IMR-90 (cell line): ENCODE data around the gene SESN3. TPM values are rescaled to one million over a fixed set of nuclear protein-coding genes. Genes with fewer than 3 reads are reported as not detected.

Source experiments
- ATAC-seq: fragments of 200-7000 bp; cut with Tn5 transposase; 2 replicates; pipeline ENCODE4 v1.9.1; 2020; ENCODE audit warnings: low read depth, mild to moderate bottlenecking, moderate library complexity
- BruUV-seq: library from RNA; stranded (reverse); fragments of 400-500 nt; replicated peaks from 2 replicates; lab custom pipeline; 2021; lab: Mats Ljungman, UMichigan
- CTCF ChIA-PET: fragments of 300-600 bp; formaldehyde crosslinking; extraction: SDS; loops from one replicate; lab custom pipeline; 2021; ENCODE audit warnings: antibody characterized with exemption; lab: Yijun Ruan, JAX
- POLR2A ChIA-PET: fragments of 300-600 bp; sonication (Branson Sonifier 250); formaldehyde crosslinking; loops from one replicate; lab custom pipeline; 2022; ENCODE audit warnings: antibody characterized with exemption; ENCODE audit not compliant: unreplicated experiment; lab: Charles Lee
- DNase-seq: peaks from one replicate; pipeline ENCODE4 v3.0.0; 2013
- H2AFZ ChIP-seq: replicated peaks from 2 replicates; pipeline ENCODE3; 2013; ENCODE audit warnings: low read length, mild to moderate bottlenecking; ENCODE audit not compliant: poor library complexity
- H2AK5ac ChIP-seq: 2 replicates; pipeline ENCODE4 v1.6.1; 2013; ENCODE audit warnings: low read depth, low read length, inconsistent platforms
- H2AK9ac ChIP-seq: replicated peaks from 2 replicates; pipeline ENCODE3; 2013; ENCODE audit warnings: mild to moderate bottlenecking, low read depth, low read length, moderate library complexity; ENCODE audit not compliant: poor library complexity
- H2BK120ac ChIP-seq: 2 replicates; pipeline ENCODE4 v1.6.1; 2013; ENCODE audit warnings: low read depth, low read length, inconsistent platforms
- H2BK15ac ChIP-seq: 3 replicates; pipeline ENCODE4 v1.6.1; 2013; ENCODE audit warnings: low read depth, low read length, inconsistent platforms
- H2BK20ac ChIP-seq: 2 replicates; pipeline ENCODE4 v1.6.1; 2013; ENCODE audit warnings: low read depth, mild to moderate bottlenecking, inconsistent platforms, low read length, moderate library complexity
- H2BK5ac ChIP-seq: 2 replicates; pipeline ENCODE4 v1.6.1; 2013; ENCODE audit warnings: mild to moderate bottlenecking, low read depth, low read length, inconsistent platforms; ENCODE audit not compliant: poor library complexity, severe bottlenecking
- H3K14ac ChIP-seq: replicated peaks from 2 replicates; pipeline ENCODE4 v1.6.1; 2013; ENCODE audit warnings: low read depth, low read length, inconsistent platforms
- H3K18ac ChIP-seq: 2 replicates; pipeline ENCODE4 v1.6.1; 2013; ENCODE audit warnings: low read depth, low read length, control low read depth
- H3K23ac ChIP-seq: 2 replicates; pipeline ENCODE4 v1.6.1; 2013; ENCODE audit warnings: low read depth, low read length, inconsistent platforms
- H3K27ac ChIP-seq: 2 replicates; pipeline ENCODE4 v1.5.1; 2013; ENCODE audit warnings: mild to moderate bottlenecking, control low read depth, low read length; ENCODE audit not compliant: insufficient read depth
- H3K27me3 ChIP-seq: 2 replicates; pipeline ENCODE4 v1.6.1; 2013; ENCODE audit warnings: low read length; ENCODE audit not compliant: control insufficient read depth, insufficient read depth
- H3K36me3 ChIP-seq: 2 replicates; pipeline ENCODE4 v1.6.1; 2013; ENCODE audit warnings: low read length, mixed read lengths; ENCODE audit not compliant: control insufficient read depth, insufficient read depth
- H3K4ac ChIP-seq: 2 replicates; pipeline ENCODE4 v1.6.1; 2013; ENCODE audit warnings: low read depth, low read length, inconsistent platforms
- H3K4me1 ChIP-seq: 2 replicates; pipeline ENCODE4 v1.6.1; 2013; ENCODE audit warnings: low read length, mixed read lengths; ENCODE audit not compliant: control insufficient read depth, insufficient read depth
- H3K4me2 ChIP-seq: 2 replicates; pipeline ENCODE4 v1.6.1; 2013; ENCODE audit warnings: low read depth, mild to moderate bottlenecking, control low read depth, low read length, moderate library complexity
- H3K4me3 ChIP-seq: 2 replicates; pipeline ENCODE4 v1.5.1; 2013; ENCODE audit warnings: low read depth, mild to moderate bottlenecking, control low read depth, low read length, moderate library complexity; ENCODE audit not compliant: insufficient read depth
- H3K56ac ChIP-seq: 2 replicates; pipeline ENCODE4 v1.6.1; 2013; ENCODE audit warnings: low read length, inconsistent platforms; ENCODE audit not compliant: insufficient read depth; ENCODE audit errors: extremely low read depth
- H3K79me1 ChIP-seq, 2 experiments: 2 replicates each; pipeline ENCODE4 v1.6.1; 2013; ENCODE audit warnings: low read length in 2 of 2, inconsistent platforms in 1 of 2, low read depth in 1 of 2
- H3K9ac ChIP-seq: 2 replicates; pipeline ENCODE4 v1.6.1; 2013; ENCODE audit warnings: low read depth, low read length, control low read depth
- H3K9me1 ChIP-seq: 2 replicates; pipeline ENCODE4 v1.6.1; 2013; ENCODE audit warnings: low read length, inconsistent platforms; ENCODE audit not compliant: insufficient read depth
- H3K9me3 ChIP-seq: 2 replicates; pipeline ENCODE4 v1.6.1; 2013; ENCODE audit warnings: low read length; ENCODE audit not compliant: control insufficient read depth, insufficient read depth
- H4K20me1 ChIP-seq: 2 replicates; pipeline ENCODE4 v1.6.1; 2013; ENCODE audit warnings: low read length, inconsistent platforms; ENCODE audit not compliant: insufficient read depth
- H4K5ac ChIP-seq: 2 replicates; pipeline ENCODE4 v1.6.1; 2013; ENCODE audit warnings: mild to moderate bottlenecking, low read depth, low read length, control low read depth
- H4K8ac ChIP-seq, 2 experiments: 2 replicates each; pipeline ENCODE4 v1.6.1; 2013; ENCODE audit warnings: low read depth in 2 of 2, low read length in 2 of 2, control low read depth in 1 of 2, inconsistent platforms in 1 of 2
- H4K91ac ChIP-seq: 2 replicates; pipeline ENCODE4 v1.6.1; 2013; ENCODE audit warnings: low read depth, low read length, inconsistent platforms; ENCODE audit not compliant: insufficient read depth
- CHD1 ChIP-seq: IDR thresholded peaks from 2 replicates; pipeline ENCODE4 v1.6.1; 2012; ENCODE audit warnings: low read depth, low read length, improper control_type of control experiment
- RAD21 ChIP-seq: IDR thresholded peaks from 2 replicates; pipeline ENCODE4 v1.6.1; 2012; ENCODE audit warnings: low read length, improper control_type of control experiment
- WGBS, 2 experiments: methylation state at CpG; one replicate each; pipeline versions ENCODE4 v1.1.5 to v1.1.7; 2013; ENCODE audit warnings: missing lambda C conversion rate in 2 of 2; ENCODE audit not compliant: insufficient read length in 1 of 2; ENCODE audit errors: extremely low coverage in 2 of 2; 5-methylcytosine and 5-hydroxymethylcytosine counted together
- dilution Hi-C: fragments of 300-500 bp; cut with HindIII; formaldehyde crosslinking; loops from one replicate; pipeline ENCODE4 v1.14.3; 2018; ENCODE audit warnings: low sequenced_read_pairs; ENCODE audit not compliant: unreplicated experiment
- in situ Hi-C: fragments of 300-500 bp; cut with MboI; formaldehyde crosslinking; loops from 3 replicates; pipeline ENCODE4 v1.14.3; 2019; ENCODE audit warnings: low sequenced_read_pairs, inconsistent platforms, mixed read lengths
- intact Hi-C: fragments of 100-400 bp; cut with micrococcal nuclease; formaldehyde crosslinking; loops from 2 replicates; pipeline ENCODE4 v1.10.0; 2022
- polyA plus RNA-seq, 3 experiments: library from polyadenylated mRNA; depleted of rRNA; stranded (reverse); fragments of >200 nt; gene quantifications; 2 replicates each; pipeline ENCODE4 v1.2.3, GENCODE V29; 2012; ENCODE audit warnings: low replicate concordance in 1 of 3
- total RNA-seq: library from RNA; depleted of rRNA; stranded (reverse); fragments of >200 nt; gene quantifications from 2 replicates; pipeline ENCODE4 v1.2.3, GENCODE V29; 2012

The SESN3 gene
- total and polyA plus RNA-seq, 2 of the 4 experiments (the other 2 are of a cell fraction), result 2.0 to 7.7 TPM

DNA sequence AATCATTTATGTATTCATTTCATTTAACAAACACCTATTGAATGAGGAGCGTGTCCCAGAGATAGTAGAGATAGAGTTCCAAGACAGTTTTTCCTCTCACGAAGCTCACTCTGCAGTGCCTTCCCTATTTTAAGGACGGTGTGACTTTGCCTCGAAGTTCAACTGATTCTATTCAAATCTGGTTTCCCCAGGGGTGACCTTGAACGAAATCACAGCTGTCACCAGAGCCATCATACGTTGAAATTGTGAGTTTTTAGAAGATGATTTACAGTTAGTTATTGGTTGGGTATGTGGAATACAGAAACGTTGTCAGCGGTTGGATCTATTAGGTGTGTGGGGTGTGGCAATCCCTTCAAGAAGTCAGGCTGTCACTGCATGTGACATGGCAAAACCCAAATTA is 33.9 kb upstream of the SESN3 start:
- H3K4me3 ChIP-seq, result no peak overlapping the region
- no peak overlapping the region for H2AFZ ChIP-seq
- H3K27me3 ChIP-seq, result no peaks in the 10 kb centered on the region
- H3K9me1 ChIP-seq, result no peaks in the 10 kb centered on the region
- H3K4me1 ChIP-seq, result no peaks in the 10 kb centered on the region
- no peak overlapping the region for H3K18ac ChIP-seq
- no peak overlapping the region for H3K4ac ChIP-seq
- POLR2A ChIA-PET, result no interaction called here
- H4K8ac ChIP-seq, result no peak overlapping the region
- no peak overlapping the region for H2BK120ac ChIP-seq
- H2AK9ac ChIP-seq, result no peak overlapping the region
- intact Hi-C loops, result no loop called here
- H2AK5ac ChIP-seq, result no peak overlapping the region
- dilution Hi-C loops, result no loop called here
- ATAC-seq, result no peak
- H3K27ac ChIP-seq, result no peak overlapping the region
- no peak overlapping the region for H3K14ac ChIP-seq
- in situ Hi-C loops, result no loop called here
- H3K36me3 ChIP-seq, result no peaks in the 10 kb centered on the region
- BruUV-seq, result no TSS peak
- CTCF ChIA-PET, result no interaction called here
- no peak overlapping the region for H3K4me2 ChIP-seq
- no peaks in the 10 kb centered on the region for H3K9me3 ChIP-seq
- no peak for DNase-seq
- no peak overlapping the region for H2BK15ac ChIP-seq
- H3K9ac ChIP-seq, result no peak overlapping the region
- H4K5ac ChIP-seq, result no peak overlapping the region
- WGBS, 2 experiments, result 57% methylated on average over 3 of the region's 8 CpGs; no CpG with 5 or more reads in 1 of the 2 experiments
- no peaks in the 10 kb centered on the region for H4K20me1 ChIP-seq
- no peak overlapping the region for H3K23ac ChIP-seq
- no peak for TF ChIP-seq RAD21
- TF ChIP-seq CHD1, result no peak
- no peak overlapping the region for H2BK20ac ChIP-seq
- H3K56ac ChIP-seq, result no peak overlapping the region
- H2BK5ac ChIP-seq, result no peak overlapping the region
- no peaks in the 10 kb centered on the region for H3K79me1 ChIP-seq
- no peak overlapping the region for H4K91ac ChIP-seq
